ENCODE measurements around the gene CDK16. TPM values are rescaled to one million over a fixed set of nuclear protein-coding genes. Genes with fewer than 3 reads are reported as not detected.

The CDK16 gene
- total and polyA plus RNA-seq, 2 donors (not counting 1 experiment from before 2014, with no cell fraction given): 57.6 to 104 TPM

- Histone ChIP-seq H3K9ac (ENCODE audit: insufficient read depth, low read length) (no peak overlapping the region), H3K27ac (ENCODE audit: insufficient read depth, low read length) (peak overlapping the region; percentile 75), H3K79me2 (ENCODE audit: control insufficient read depth, insufficient read depth, low read length) (peaks cover 28% of the 10 kb centered on the region), H3K4me2 (ENCODE audit: extremely low read depth, insufficient read depth, low read length) (no peak overlapping the region), H3K9me3 (ENCODE audit: control insufficient read depth, insufficient read depth, low read depth, low read length) (no peaks in the 10 kb centered on the region), H3K4me3 (replicated peaks in 1 of 4; ENCODE audit: control extremely low read depth in 1 of 4, insufficient read depth in 1 of 4, low read depth in 3 of 4, low read length in 4 of 4) (no peak overlapping the region), H3K27me3 (ENCODE audit: control insufficient read depth, insufficient read depth, low read length) (no peaks in the 10 kb centered on the region), H3K4me1 (ENCODE audit: control insufficient read depth, extremely low read depth, insufficient read depth, low read length) (peaks cover 9% of the 10 kb centered on the region), H4K20me1 (ENCODE audit: control insufficient read depth, extremely low read depth, insufficient read depth, low read length) (no peaks in the 10 kb centered on the region), H3K36me3 (ENCODE audit: control insufficient read depth, insufficient read depth, low read length) (peaks cover 27% of the 10 kb centered on the region), H2AFZ (ENCODE audit: low read length) (no peak overlapping the region)
- peak in 1 of 2 donors; percentile 23 for DNase-seq (ENCODE audit: low read depth in 2 of 2)
- no peak for TF ChIP-seq CTCF (conservative IDR thresholded peaks at IDR 0.05 in 1 of 2, IDR thresholded peaks at IDR 0.05 in 1 of 2; ENCODE audit: low read depth in 1 of 2, low read length in 2 of 2)
- no peak for TF ChIP-seq EZH2 (IDR thresholded peaks at IDR 0.05; ENCODE audit: low read length, missing control alignments)
These were observed 2.0 kb upstream of the CDK16 start for GRCh38 chrX:47216393-47216925.

GRCh38 chrX:47217121-47217851 lies 1.2 kb upstream of the CDK16 start:
- DNase-seq (ENCODE audit: low read depth in 2 of 2): peak in 1 of 2 donors; percentile 69
- peaks cover 9% of the 10 kb centered on the region for H3K4me1 ChIP-seq (ENCODE audit: control insufficient read depth, extremely low read depth, insufficient read depth, low read length)
- no peaks in the 10 kb centered on the region for H3K9me3 ChIP-seq (ENCODE audit: control insufficient read depth, insufficient read depth, low read depth, low read length)
- no peak for TF ChIP-seq CTCF (conservative IDR thresholded peaks at IDR 0.05 in 1 of 2, IDR thresholded peaks at IDR 0.05 in 1 of 2; ENCODE audit: low read depth in 1 of 2, low read length in 2 of 2)
- TF ChIP-seq EZH2 (IDR thresholded peaks at IDR 0.05; ENCODE audit: low read length, missing control alignments): no peak
- peak overlapping the region; percentile 46 for H3K9ac ChIP-seq (ENCODE audit: insufficient read depth, low read length)
- H3K4me3 ChIP-seq (replicated peaks in 1 of 4; ENCODE audit: control extremely low read depth in 1 of 4, insufficient read depth in 1 of 4, low read depth in 3 of 4, low read length in 4 of 4): peak overlapping the region in 3 of 4 experiments; percentile 6 to 40 (median 28)
- H4K20me1 ChIP-seq (ENCODE audit: control insufficient read depth, extremely low read depth, insufficient read depth, low read length): no peaks in the 10 kb centered on the region
- H2AFZ ChIP-seq (ENCODE audit: low read length): no peak overlapping the region
- peaks cover 37% of the 10 kb centered on the region for H3K79me2 ChIP-seq (ENCODE audit: control insufficient read depth, insufficient read depth, low read length)
- peak overlapping the region; percentile 75 for H3K27ac ChIP-seq (ENCODE audit: insufficient read depth, low read length)
- no peaks in the 10 kb centered on the region for H3K27me3 ChIP-seq (ENCODE audit: control insufficient read depth, insufficient read depth, low read length)
- H3K4me2 ChIP-seq (ENCODE audit: extremely low read depth, insufficient read depth, low read length): peak overlapping the region; percentile 49
- H3K36me3 ChIP-seq (ENCODE audit: control insufficient read depth, insufficient read depth, low read length): peaks cover 21% of the 10 kb centered on the region

GRCh38 chrX:47217852-47218279 lies 615 bp upstream of the CDK16 start:
- Histone ChIP-seq H2AFZ (ENCODE audit: low read length) (peak overlapping the region; percentile 95), H3K4me1 (ENCODE audit: control insufficient read depth, extremely low read depth, insufficient read depth, low read length) (peaks cover 9% of the 10 kb centered on the region), H3K9me3 (ENCODE audit: control insufficient read depth, insufficient read depth, low read depth, low read length) (no peaks in the 10 kb centered on the region), H4K20me1 (ENCODE audit: control insufficient read depth, extremely low read depth, insufficient read depth, low read length) (no peaks in the 10 kb centered on the region), H3K9ac (ENCODE audit: insufficient read depth, low read length) (peak overlapping the region; percentile 92), H3K36me3 (ENCODE audit: control insufficient read depth, insufficient read depth, low read length) (peaks cover 18% of the 10 kb centered on the region), H3K27ac (ENCODE audit: insufficient read depth, low read length) (peak overlapping the region; percentile 98), H3K79me2 (ENCODE audit: control insufficient read depth, insufficient read depth, low read length) (peaks cover 39% of the 10 kb centered on the region), H3K4me2 (ENCODE audit: extremely low read depth, insufficient read depth, low read length) (peak overlapping the region; percentile 99), H3K27me3 (ENCODE audit: control insufficient read depth, insufficient read depth, low read length) (no peaks in the 10 kb centered on the region), H3K4me3 (replicated peaks in 1 of 4; ENCODE audit: control extremely low read depth in 1 of 4, insufficient read depth in 1 of 4, low read depth in 3 of 4, low read length in 4 of 4) (peak overlapping the region; percentile 74 to 82 (median 76))
- peak; percentile 98 to 99 for DNase-seq (ENCODE audit: low read depth in 2 of 2)
- no peak for TF ChIP-seq CTCF (conservative IDR thresholded peaks at IDR 0.05 in 1 of 2, IDR thresholded peaks at IDR 0.05 in 1 of 2; ENCODE audit: low read depth in 1 of 2, low read length in 2 of 2)
